ENCODE results near the gene CABLES2.

Gene CABLES2

DNA sequence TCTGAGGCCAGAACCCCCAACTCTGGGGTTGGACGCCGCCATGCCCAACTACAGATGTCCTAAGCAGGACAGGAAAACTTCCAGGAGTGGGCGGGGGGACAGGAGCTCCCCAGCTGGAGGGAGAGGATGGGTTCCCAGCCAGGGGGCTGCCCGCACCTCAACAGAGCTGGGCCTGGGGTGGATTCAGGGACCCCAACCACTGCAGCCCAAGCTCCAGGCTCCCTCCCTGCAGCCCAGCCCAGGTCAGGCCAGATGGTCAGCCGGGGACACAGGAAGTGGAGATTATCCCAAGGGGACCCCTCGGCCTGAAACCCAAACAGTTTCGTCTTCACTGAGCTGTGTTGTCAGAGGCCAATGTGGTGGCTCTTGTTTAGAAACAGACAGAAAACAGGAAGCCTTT is 49.4 kb downstream of the CABLES2 start:
- no peak for DNase-seq

- no peak for DNase-seq
These were observed 49.9 kb downstream of the CABLES2 start for GRCh38 chr20:62357187-62357667.

DNA sequence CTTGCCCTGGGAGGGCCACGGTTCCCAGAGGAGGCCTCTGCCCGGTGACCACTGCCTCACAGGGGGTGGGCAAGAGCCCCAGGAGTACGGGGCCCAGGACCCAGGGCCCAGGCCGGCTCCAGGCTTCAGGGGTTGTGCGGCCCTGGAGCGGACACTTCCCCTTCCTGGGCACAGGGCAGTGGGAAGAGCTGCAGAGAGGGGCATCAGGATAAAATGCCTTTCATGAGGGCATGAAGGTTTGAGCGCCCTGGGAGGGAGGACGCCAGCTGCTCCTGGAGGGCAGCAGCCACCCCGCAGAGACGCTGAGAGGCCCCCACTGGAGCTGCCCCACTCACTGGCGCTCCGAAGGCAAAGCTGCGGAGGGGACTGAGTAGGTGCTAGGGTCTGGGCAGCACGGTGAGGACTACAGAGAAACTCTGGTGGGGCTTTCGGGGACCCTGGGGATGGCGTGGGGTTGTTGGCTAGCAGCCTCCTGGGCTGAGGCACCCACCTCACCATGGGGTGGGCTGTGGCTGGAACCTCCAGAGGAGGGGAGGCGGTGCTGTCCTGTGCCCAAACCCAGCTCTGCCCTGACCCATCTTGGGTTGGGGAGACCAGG is 50.4 kb downstream of the CABLES2 start:
- DNase-seq, result no peak

- peak; percentile 87 for DNase-seq
These were observed 51.1 kb downstream of the CABLES2 start for GRCh38 chr20:62355878-62356588.

GRCh38 chr20:62355516-62355877 is 51.6 kb downstream of the CABLES2 start:
- DNase-seq, result no peak

DNA sequence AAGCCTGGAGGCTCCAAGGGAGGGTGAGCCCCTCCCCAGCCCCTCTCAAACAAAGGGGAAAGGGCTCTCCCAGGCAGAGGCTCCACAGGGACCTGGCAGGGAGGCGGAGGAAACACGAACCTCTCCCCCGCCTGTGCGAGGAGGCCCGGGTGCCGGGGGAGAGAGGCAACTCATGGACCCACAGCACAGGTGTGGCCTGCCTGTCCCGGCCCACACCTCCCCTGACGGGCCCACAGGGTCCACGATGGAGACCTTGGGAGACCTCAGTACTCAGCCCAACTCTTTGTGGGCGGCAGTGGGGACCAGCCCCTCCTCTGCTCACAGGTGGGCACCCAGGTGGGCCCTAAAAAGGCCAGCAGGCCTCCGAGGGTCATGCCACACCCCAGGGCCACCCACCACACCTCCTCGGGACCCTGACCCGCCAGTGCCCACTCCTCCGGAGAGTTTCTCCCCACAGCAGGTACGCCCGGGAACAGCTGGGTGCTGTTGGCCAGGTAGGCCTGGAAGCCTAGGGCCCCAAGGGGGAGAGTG is 52.2 kb downstream of the CABLES2 start:
- no peak for DNase-seq

GRCh38 chr20:62354031-62354808 is 52.9 kb downstream of the CABLES2 start:
- no peak for DNase-seq

DNA sequence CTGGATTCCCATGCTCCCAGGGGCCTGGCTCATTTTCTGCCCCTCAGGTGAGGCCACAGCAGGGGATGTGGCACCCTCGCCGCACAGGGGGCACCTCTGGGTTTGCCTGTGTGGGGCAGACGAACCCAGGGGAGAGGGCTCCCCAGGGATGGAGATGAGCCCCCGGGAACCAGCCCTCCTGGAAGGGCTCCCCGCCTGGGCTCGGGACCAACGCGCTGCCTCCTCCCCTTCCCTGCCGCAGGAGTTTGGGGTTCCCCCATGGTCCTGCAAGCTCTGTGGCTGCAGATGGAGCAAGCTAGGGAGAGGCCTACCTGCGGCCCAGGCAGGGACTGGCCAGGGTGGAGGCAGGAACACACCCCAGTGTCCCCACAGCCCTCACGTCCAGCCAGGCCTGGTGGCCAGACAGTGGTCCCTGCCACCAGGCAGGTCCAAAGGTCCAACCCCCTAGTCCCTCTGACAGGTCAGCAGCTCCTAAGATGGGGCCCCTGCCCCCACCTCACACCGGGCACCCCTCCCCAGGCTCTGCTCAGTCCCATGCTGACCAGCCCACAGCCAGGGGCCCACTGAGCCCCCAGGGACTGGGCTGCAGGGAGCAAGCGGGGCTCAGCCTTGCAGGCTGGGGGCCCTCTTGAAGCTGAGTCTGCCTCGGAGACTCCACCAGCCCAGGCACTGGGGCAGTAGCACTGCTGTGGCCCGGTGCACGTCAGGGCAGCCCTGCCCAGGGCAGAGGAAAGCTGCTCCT is 53.6 kb downstream of the CABLES2 start:
- no peak for DNase-seq

DNA sequence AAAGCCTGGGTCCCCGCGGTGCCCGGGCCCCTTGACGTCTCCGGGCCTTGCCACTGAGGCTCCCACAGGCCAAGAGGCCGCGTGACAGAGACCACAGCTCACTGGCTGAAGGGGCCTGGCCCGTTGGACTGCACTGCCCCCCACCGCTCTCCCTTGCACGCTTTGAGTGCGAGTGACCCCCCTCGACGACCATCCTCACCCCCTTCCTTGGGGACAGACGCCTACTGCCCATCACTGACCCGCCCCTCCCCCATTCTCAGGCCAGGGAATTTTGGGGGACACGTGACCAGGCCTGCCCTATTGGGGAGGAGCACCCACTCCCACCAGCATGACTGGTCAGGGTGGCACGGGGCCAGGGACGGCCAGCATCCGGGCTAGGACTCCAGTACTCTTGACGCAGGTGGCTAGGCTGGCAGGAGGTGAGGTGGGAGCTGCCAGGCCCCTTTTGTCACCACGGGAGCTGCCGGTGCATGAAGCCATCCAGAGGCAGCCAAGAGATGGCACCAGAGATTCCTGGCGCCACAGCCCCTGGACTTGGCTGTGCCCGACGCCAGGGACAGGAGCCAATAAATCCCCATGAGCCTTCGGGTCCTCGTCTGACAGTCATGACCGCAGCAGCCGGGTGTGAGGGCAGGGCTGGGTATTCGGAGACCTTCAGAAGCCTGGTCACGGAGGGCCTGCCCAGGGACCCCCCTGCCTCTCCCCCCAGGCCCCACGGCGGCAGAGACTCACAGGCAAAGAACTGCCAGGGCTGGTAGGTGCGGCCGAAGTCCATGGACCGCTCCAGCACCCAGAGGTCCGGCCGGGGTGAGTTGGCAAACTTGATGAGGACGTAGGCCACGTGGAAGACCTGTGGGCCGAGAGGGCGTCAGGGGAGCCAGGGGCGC is 54.4 kb downstream of the CABLES2 start:
- peak; percentile 61 for DNase-seq

DNA sequence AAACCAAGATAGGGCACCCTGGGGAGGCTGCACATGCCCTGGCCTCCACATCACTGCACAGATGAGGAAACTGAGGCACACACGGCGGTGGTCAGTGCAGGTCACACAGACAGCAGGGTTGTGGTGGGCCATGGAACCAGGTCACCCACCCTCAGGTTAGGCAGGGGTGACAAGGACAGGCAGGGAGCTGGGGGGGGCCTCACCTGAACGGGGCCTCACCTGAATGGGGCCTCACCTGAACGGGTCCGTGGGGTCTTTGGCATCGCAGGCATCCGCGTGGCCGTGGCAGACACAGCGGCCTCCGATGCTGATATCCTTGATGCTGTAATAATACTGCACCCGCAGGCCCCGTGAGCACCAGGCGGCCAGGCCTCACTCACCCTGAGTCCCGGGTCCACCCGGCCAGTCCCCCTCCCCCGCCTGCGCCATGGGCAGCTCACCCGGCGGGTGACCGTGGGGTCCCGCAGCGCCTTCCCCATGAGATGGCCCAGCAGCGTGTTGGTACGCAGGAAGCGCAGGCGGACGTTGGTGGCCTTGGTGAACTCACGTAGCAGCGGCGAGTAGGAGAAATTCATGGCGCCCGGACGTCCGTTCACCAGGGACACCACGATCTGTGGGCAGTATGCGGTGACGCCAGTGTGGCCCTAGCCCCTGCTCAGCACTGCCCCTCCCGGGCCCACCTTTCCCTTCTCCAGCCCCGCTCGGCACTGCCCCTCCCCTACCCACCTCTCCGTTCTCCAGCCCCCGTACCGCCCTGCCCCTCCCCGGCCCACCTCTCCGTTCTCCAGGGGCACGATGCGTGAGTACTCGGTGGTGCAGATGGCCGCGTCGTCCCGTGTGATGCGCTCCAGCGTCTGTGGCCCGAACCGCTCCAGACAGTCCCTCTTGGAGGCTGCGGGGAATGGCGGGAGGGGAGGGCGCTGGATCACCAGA is 55.4 kb downstream of the CABLES2 start:
- DNase-seq, result no peak

- no peak for DNase-seq
These were observed 56.3 kb downstream of the CABLES2 start for GRCh38 chr20:62350629-62351422.

DNA sequence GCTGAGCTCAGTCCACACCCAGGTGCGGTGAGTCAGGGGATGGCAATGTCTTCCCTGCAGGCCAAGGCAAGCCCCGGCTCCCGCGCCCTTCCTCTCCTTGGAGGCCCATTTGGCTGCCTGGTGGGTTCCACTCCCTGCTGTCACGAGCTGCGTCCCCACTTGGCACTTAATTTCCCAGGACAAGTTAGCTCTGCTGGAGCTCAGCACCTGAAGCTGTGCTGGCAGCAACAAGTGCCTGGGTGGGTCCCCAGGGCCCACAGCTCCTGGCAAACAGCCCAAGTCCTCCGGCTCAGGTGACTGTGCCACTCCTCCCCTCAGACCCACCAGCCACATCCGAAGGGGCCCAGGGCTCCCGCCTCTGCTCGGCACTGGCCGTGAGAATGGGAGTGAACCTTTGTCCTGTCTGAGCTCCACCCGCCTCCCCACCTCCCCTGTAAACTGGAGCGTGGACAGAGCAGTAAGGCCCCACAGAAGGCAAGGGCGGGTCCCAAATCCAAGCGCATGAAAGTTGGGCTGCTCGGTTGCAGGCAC is 56.9 kb downstream of the CABLES2 start:
- DNase-seq, result no peak

DNA sequence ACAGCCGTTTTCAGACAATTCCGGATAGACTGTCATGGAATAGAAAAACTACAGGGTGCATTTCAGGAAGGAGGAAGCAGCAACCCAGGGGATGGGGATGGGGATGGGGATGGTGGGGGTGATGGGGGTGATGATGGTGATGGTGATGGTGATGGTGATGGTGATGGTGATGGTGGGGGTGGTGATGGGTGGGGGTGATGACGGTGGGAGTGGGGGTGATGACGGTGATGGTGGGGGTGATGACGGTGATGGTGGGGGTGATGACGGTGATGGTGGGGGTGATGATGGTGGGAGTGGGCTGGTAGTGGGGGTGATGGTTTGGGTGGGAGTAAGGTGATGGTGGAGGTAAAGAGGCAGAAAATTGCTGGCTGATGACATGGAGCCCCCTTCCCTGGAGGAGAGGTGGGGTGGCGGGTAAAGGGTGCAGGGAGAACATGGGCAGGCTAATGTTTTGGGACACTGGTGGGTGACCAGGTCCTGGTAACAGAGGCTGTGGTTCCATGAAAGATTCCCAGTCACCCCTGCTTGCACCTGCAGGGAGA is 57.5 kb downstream of the CABLES2 start:
- no peak for DNase-seq

- no peak for DNase-seq
These were observed 58.5 kb downstream of the CABLES2 start for GRCh38 chr20:62348604-62349003.

DNA sequence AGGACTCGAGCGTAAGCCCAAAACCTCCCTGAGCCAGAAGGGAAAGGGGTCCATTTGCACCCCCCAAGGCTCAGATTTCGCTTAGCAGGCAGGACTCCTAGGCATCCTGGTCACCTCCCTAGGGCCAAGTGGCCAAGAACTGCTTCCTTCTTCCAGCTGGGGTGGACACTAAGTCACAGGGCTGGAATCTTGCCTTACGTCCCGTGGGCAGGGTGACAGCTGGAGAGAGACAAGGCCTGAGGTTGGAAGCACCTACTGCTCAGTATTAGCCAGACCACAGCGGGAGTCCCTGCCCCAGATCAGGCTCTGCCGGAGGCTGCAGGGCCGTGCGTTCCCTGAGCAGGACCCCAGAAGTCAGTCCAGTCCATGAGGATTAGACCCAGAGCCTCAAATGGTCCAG is 59.6 kb downstream of the CABLES2 start:
- DNase-seq, result no peak

- no peak for DNase-seq
These were observed 60.0 kb downstream of the CABLES2 start for GRCh38 chr20:62347151-62347404.

GRCh38 chr20:62346398-62347150 is 60.5 kb downstream of the CABLES2 start:
- DNase-seq, result no peak

DNA sequence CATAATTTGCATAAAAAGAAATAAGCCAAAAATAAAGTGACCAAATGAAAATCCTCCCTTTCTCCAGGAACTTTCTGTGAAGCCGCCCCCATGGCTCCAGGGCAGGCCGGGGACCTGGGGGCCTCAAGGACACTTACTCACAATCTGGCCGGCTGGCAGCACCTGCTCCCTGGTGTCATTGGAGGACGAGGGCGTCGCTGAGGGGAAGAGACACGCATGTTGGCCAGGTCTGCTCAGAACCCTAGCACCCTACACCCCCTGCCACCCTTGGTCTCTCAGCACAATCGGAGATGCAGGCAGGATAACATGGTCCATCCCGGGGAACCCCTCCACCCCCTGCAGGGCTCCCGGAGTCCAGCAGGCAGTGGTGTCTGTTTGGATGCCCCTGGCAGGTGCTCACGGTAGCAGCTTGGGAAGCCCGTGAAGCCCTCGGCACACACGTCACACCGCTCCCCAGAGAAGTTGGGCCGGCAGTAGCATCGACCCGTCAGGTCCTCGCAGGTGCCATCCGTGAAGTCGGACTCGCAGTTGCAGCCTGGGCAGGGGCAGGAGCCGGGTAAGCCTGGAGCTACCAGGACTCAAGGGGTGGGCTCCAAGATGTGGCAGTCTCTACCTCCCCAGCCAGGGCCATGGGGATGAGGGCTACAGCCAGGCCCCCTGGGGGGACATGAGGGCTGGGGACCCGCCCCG is 61.3 kb downstream of the CABLES2 start:
- DNase-seq, result no peak
